Esophagus squamous epithelium (tissue), 5 donors: ENCODE measurements around the gene CORO1C. TPM values are rescaled to one million over a fixed set of nuclear protein-coding genes. Genes with fewer than 3 reads are reported as not detected.

ENCODE experiments used
- DNase-seq: peaks from one replicate; lab custom pipeline; 2025; lab: John Stamatoyannopoulos, UW
- H3K27ac ChIP-seq, 4 donors: fragments of 200-600 bp; sonication (generic); one replicate each; pipeline ENCODE4 v1.5.1; 2016 to 2019; ENCODE audit warnings: mild to moderate bottlenecking in 1 of 4
- H3K27me3 ChIP-seq, 4 donors: fragments of 200-600 bp; sonication (generic); 1 replicate in 3 of 4; 2 replicates in 1 of 4; pipeline versions ENCODE4 v1.5.1 to v1.6.0; 2017 to 2021; ENCODE audit warnings: antibody characterized with exemption in 1 of 4
- H3K36me3 ChIP-seq, 3 donors: fragments of 200-600 bp; sonication (generic); one replicate each; pipeline ENCODE4 v1.5.1; 2016 to 2019
- H3K4me1 ChIP-seq, 3 donors: fragments of 200-600 bp; sonication (generic); one replicate each; pipeline ENCODE4 v1.5.1; 2017 to 2019
- H3K4me3 ChIP-seq, 4 donors: fragments of 200-600 bp; sonication (generic); 1 replicate in 3 of 4; 2 replicates in 1 of 4; pipeline ENCODE4 v1.5.1; 2016 to 2019; ENCODE audit warnings: mild to moderate bottlenecking in 2 of 4, moderate library complexity in 1 of 4
- H3K9me3 ChIP-seq, 3 donors: fragments of 200-600 bp; sonication (generic); one replicate each; pipeline ENCODE4 v1.5.1; 2016 to 2019
- POLR2A ChIP-seq, 4 donors: fragments of 450-650 bp; IDR thresholded peaks; one replicate each; pipeline ENCODE4 v1.6.1; 2017; ENCODE audit warnings: antibody characterized with exemption in 4 of 4, mild to moderate bottlenecking in 4 of 4, moderate library complexity in 3 of 4
- WGBS, 2 donors: methylation state at CpG; one replicate each; pipeline ENCODE4 v1.1.5; 2018; 5-methylcytosine and 5-hydroxymethylcytosine counted together
- intact Hi-C: fragments of 100-400 bp; cut with DNase I; formaldehyde crosslinking; loops from one replicate; pipeline ENCODE4 v1.15.0; 2022
- total RNA-seq, 4 donors: library from RNA; depleted of rRNA; stranded (reverse); fragments of >200 nt; gene quantifications; one replicate each; pipeline ENCODE4 v1.1.0, GENCODE V29; 2016
- TF ChIP-seq, protein P1 (sequence below), 6 experiments: fragments of 450-650 bp in 4 of 6; fragments of 200-600 bp in 2 of 6; sonication (generic) in 2 of 6; IDR thresholded peaks; one replicate each; pipeline ENCODE4 v1.5.1; 2016 to 2019; ENCODE audit warnings: antibody characterized with exemption in 6 of 6, mild to moderate bottlenecking in 4 of 6, moderate library complexity in 4 of 6
- donor health status: DM: yes; HTN: yes; CAD: no.

The CORO1C gene
- total RNA-seq, 4 donors from 2014 or later, result 67.2 to 142 (median 114) TPM

DNA sequence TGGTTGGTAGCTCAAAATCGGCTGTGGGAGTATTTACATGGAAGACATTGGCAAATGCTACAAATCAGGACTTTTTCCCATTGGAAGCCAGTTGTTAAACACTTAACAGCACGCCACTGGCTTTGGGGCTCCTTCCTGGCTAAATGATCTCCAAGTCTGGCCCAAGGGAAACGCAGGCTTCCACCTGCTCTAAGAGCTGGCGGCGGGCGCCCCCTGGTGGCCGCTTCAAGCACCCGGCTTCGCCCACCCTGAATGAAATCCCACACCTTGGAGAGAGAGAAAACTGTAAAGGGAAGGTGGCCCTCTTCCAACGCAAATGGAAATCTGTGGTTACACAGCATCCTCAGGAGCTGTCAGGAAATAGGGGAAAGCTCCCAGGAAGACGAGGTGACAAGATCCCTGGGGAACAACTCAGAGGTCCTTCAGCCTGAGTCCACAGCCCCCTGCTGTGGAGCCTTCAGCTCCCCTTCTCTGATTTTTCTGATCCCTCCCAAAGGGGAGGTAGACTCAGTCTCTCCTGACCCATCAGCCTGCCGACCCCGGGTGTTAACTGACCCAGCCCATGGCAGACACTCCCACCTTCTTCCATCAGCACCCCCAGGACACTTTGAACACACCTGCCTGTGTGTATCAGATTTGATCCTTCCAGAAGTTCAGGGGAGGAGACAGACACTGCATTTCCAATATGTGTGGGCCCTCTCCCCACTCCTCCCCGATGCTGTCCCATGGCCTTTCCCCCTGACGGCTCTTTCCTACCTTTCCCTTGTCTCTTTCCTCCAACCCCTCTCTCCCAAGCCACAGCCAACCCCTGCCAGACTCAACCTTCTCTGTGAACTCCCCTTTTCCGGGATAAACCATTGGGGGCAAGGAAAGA, 113.0 kb downstream of the CORO1C start:
- Histone ChIP-seq H3K27me3 (no peaks in the 10 kb centered on the region), H3K4me3 (no peak overlapping the region), H3K9me3 (no peaks in the 10 kb centered on the region), H3K36me3 (no peaks in the 10 kb centered on the region), H3K4me1 (peaks cover 0 to 41% (median 10%) of the 10 kb centered on the region in 3 donors), H3K27ac (no peak overlapping the region)
- 11 to 17% methylated on average over 9 to 13 of the region's 16 CpGs for WGBS, 2 donors
- no peak for TF ChIP-seq POLR2A (IDR thresholded peaks at IDR 0.05)
- TF ChIP-seq, protein P1, sequence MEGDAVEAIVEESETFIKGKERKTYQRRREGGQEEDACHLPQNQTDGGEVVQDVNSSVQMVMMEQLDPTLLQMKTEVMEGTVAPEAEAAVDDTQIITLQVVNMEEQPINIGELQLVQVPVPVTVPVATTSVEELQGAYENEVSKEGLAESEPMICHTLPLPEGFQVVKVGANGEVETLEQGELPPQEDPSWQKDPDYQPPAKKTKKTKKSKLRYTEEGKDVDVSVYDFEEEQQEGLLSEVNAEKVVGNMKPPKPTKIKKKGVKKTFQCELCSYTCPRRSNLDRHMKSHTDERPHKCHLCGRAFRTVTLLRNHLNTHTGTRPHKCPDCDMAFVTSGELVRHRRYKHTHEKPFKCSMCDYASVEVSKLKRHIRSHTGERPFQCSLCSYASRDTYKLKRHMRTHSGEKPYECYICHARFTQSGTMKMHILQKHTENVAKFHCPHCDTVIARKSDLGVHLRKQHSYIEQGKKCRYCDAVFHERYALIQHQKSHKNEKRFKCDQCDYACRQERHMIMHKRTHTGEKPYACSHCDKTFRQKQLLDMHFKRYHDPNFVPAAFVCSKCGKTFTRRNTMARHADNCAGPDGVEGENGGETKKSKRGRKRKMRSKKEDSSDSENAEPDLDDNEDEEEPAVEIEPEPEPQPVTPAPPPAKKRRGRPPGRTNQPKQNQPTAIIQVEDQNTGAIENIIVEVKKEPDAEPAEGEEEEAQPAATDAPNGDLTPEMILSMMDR (IDR thresholded peaks at IDR 0.05), result peak; percentile 88 to 98 (median 94)
- no peak for DNase-seq
- intact Hi-C loops, result loop anchor here (5.0 kb wide), 1 partner anchor 56 kb away; the partner anchor contains the start of genes ISCU and SART3

DNA sequence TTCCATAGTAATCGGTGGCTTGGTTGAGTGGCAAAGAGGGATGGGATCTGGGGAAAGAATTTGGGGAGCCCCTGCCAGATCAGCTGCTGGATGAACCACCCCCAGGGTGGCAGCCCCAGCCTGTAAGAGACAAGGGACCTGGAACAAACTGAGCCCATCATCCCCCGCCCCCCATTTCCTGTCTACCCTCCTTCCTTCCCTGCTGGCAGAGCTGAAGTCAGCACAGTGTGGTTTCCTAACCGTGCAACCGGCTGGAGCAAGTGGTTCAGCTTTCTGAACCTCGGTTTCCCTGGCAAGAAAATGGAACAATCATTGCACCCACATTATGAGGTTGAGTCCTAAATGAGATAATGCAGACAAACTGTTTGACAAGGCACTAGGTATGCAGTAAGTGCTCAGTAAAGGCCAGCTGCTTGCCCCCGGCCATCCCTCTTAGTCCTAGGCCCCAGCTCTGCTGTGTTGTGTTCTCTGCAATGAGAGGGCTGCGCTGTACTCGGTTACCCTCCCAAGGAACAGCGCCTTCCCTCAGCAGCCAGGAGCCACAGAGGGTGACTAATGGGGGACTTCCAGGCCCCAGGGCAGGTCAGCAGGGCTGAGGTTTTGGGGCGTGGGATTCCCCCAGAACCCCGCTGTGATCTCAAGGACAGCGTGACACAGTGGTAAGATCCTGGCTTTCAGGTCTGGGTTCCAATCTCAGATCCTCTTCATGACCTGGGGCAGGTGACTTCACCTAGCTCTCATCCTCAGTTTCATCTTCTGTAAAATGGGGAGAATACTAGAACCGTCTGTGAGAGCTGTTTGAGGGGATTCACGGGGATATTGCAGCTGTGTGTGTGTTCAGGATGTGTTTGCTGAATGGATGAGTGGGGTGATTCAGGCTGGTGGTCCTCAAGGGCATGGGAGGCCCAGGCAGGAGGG, 114.1 kb downstream of the CORO1C start:
- intact Hi-C loops, result loop anchor here (5.0 kb wide), 1 partner anchor 55 kb away; the partner anchor contains the start of genes ISCU and SART3
- no peak overlapping the region for H3K4me3 ChIP-seq
- DNase-seq, result no peak
- no peaks in the 10 kb centered on the region for H3K9me3 ChIP-seq
- H3K4me1 ChIP-seq, result peaks cover 0 to 33% (median 13%) of the 10 kb centered on the region in 3 donors
- peak overlapping the region in 1 of 4 donors; percentile 38 for H3K27ac ChIP-seq
- TF ChIP-seq POLR2A (IDR thresholded peaks at IDR 0.05), result no peak
- TF ChIP-seq, protein P1 (IDR thresholded peaks at IDR 0.05), result no peak
- no peaks in the 10 kb centered on the region for H3K36me3 ChIP-seq
- H3K27me3 ChIP-seq, result no peaks in the 10 kb centered on the region
- 51 to 83% methylated on average over 2 to 9 of the region's 14 CpGs for WGBS, 2 donors

DNA sequence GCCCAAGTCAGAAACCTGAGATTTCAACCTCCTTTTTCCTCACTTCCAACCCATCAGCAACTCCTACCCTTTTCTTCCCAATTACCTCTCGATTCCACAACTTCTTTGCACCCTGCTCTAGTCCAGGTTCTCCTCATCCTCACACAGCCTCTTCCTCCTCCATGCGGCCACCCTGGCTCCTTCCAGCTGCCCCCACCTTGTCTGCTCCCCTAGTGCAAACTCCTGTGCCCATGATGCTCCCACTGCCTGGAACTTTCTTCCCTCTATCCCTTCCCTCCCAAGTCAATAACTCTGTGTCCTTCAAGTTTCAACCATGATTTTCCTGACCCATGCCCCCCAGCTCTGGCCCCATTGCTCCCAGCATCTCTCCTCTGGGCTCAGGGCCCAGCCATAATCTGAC, 115.0 kb downstream of the CORO1C start:
- TF ChIP-seq POLR2A (IDR thresholded peaks at IDR 0.05), result no peak
- TF ChIP-seq, protein P1 (IDR thresholded peaks at IDR 0.05), result no peak
- WGBS, 2 donors, result 88 to 89% methylated on average over 2 of the region's 2 CpGs
- no peaks in the 10 kb centered on the region for H3K36me3 ChIP-seq
- intact Hi-C loops, result loop anchor here (5.0 kb wide), 1 partner anchor 54 kb away; the partner anchor contains the start of genes ISCU and SART3
- H3K27ac ChIP-seq, result peak overlapping the region in 1 of 4 donors; percentile 38
- DNase-seq, result no peak
- H3K4me3 ChIP-seq, result no peak overlapping the region
- no peaks in the 10 kb centered on the region for H3K27me3 ChIP-seq
- no peaks in the 10 kb centered on the region for H3K9me3 ChIP-seq
- H3K4me1 ChIP-seq, result peaks cover 0 to 29% (median 13%) of the 10 kb centered on the region in 3 donors

DNA sequence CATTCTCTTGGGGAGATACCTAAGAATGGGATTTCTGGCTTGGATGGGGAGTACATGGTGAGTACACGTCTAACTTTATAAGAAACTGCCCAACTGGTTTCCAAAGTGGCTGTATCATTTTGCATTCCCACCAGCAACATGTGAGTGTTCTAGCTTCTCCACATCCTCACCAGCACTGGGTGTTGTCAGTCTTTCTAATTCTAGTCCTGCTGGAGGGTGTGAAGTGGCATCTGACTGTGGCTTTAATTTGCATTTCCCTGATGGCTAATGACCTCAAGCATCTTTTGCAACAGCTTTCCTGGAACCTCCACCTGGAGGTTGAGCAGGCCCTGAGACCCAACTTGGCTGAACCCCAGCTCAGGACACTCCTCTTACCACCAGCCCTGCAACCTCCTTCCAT, 115.4 kb downstream of the CORO1C start:
- no peak overlapping the region for H3K4me3 ChIP-seq

More for the DNA sequence above, 115.4 kb downstream of the CORO1C start:
- H3K9me3 ChIP-seq, result no peaks in the 10 kb centered on the region
- H3K27me3 ChIP-seq, result no peaks in the 10 kb centered on the region
- H3K36me3 ChIP-seq, result no peaks in the 10 kb centered on the region
- H3K27ac ChIP-seq, result no peak overlapping the region
- peaks cover 0 to 29% (median 13%) of the 10 kb centered on the region in 3 donors for H3K4me1 ChIP-seq
- intact Hi-C loops, result loop anchor here (5.0 kb wide), 1 partner anchor 54 kb away; the partner anchor contains the start of genes ISCU and SART3
- 71 to 80% methylated on average over 1 of the region's 1 CpG for WGBS, 2 donors
- TF ChIP-seq, protein P1 (IDR thresholded peaks at IDR 0.05), result no peak
- no peak for TF ChIP-seq POLR2A (IDR thresholded peaks at IDR 0.05)
- no peak for DNase-seq
